Renal pelvis (tissue), 3 donors: ENCODE measurements around the gene CCDC88B. TPM values are rescaled to one million over a fixed set of nuclear protein-coding genes. Genes with fewer than 3 reads are reported as not detected.

Experiments
- polyA plus RNA-seq, 3 donors: library from polyadenylated mRNA; unstranded; fragments of 120-200 nt; gene quantifications; one replicate each; pipeline ENCODE4 v1.2.1, GENCODE V29; 2013; ENCODE audit not compliant: insufficient read length in 3 of 3

CCDC88B gene
- polyA plus RNA-seq, 3 donors: 3.2 to 4.0 (median 3.4) TPM

Other genes starting within 250 kb of the CCDC88B start
- 10 to 100 TPM; 15.2 to 18.9 (median 16.1) TPM for gene MACROD1, start 174.1 kb upstream of the CCDC88B start, polyA plus RNA-seq
- 100 to 1,000 TPM; 165 to 203 (median 189) TPM for gene STIP1, start 154.0 kb upstream of the CCDC88B start, polyA plus RNA-seq
- 1 to 10 TPM; 4.7 to 7.5 (median 5.9) TPM for gene FERMT3, start 133.5 kb upstream of the CCDC88B start, polyA plus RNA-seq
- 10 to 100 TPM; 50.9 to 53.4 (median 51.8) TPM for gene TRPT1, start 114.0 kb upstream of the CCDC88B start, polyA plus RNA-seq
- 10 to 100 TPM; 27.9 to 34.4 (median 30.1) TPM for gene NUDT22, start 113.9 kb upstream of the CCDC88B start, polyA plus RNA-seq
- 10 to 100 TPM; 63.7 to 79.3 (median 69.9) TPM for gene DNAJC4, start 109.7 kb upstream of the CCDC88B start, polyA plus RNA-seq
- 100 to 1,000 TPM in 1 of 3 donors, 10 to 100 TPM in 2; 92.3 to 102 (median 92.6) TPM for gene VEGFB, start 105.6 kb upstream of the CCDC88B start, polyA plus RNA-seq
- 100 to 1,000 TPM in 2 of 3 donors, 10 to 100 TPM in 1; 98.7 to 122 (median 101) TPM for gene FKBP2, start 99.1 kb upstream of the CCDC88B start, polyA plus RNA-seq
- gene PPP1R14B, start 93.3 kb upstream of the CCDC88B start, polyA plus RNA-seq: 10 to 100 TPM; 66.6 to 98.3 (median 90.5) TPM
- 10 to 100 TPM; 13.7 to 17.7 (median 15.8) TPM for gene PLCB3, start 88.7 kb upstream of the CCDC88B start, polyA plus RNA-seq
- gene BAD, start 55.5 kb upstream of the CCDC88B start, polyA plus RNA-seq: 10 to 100 TPM; 51.8 to 67.3 (median 61.2) TPM
- gene GPR137, start 54.4 kb upstream of the CCDC88B start, polyA plus RNA-seq: 10 to 100 TPM; 44.0 to 46.2 (median 45.3) TPM
- gene KCNK4, start 48.9 kb upstream of the CCDC88B start, polyA plus RNA-seq: under 1 TPM in 1 of 3 donors, not detected in 2; 0.06 TPM
- gene CATSPERZ, start 39.8 kb upstream of the CCDC88B start, polyA plus RNA-seq: not detected
- 10 to 100 TPM; 27.9 to 34.5 (median 30.8) TPM for gene ESRRA, start 34.7 kb upstream of the CCDC88B start, polyA plus RNA-seq
- gene TRMT112, start 22.6 kb upstream of the CCDC88B start, polyA plus RNA-seq: 100 to 1,000 TPM; 242 to 262 (median 252) TPM
- gene PRDX5, start 22.1 kb upstream of the CCDC88B start, polyA plus RNA-seq: 100 to 1,000 TPM; 205 to 244 (median 225) TPM
- 10 to 100 TPM; 13.2 to 15.7 (median 14.7) TPM for gene RPS6KA4, start 19.0 kb downstream of the CCDC88B start, polyA plus RNA-seq
- gene SLC22A11, start 215.7 kb downstream of the CCDC88B start, polyA plus RNA-seq: 10 to 100 TPM; 27.7 to 38.9 (median 30.9) TPM